Measurements from ENCODE around the gene PDGFD.

- TF ChIP-seq CTCF (IDR thresholded peaks at IDR 0.05) (no peak), JUN (CRISPR knock-in tag; IDR thresholded peaks at IDR 0.05) (no peak), MAX (CRISPR knock-in tag; IDR thresholded peaks at IDR 0.05) (no peak), ERG (CRISPR knock-in tag; IDR thresholded peaks at IDR 0.05) (no peak), ZNF423 (CRISPR knock-in tag; IDR thresholded peaks at IDR 0.05) (no peak), ATF2 (CRISPR knock-in tag; IDR thresholded peaks at IDR 0.05; ENCODE audit: borderline replicate concordance, low read depth) (no peak), ZNF121 (CRISPR knock-in tag; IDR thresholded peaks at IDR 0.05) (no peak), GABPB1 (CRISPR knock-in tag; IDR thresholded peaks at IDR 0.05) (no peak), KAT7 (CRISPR knock-in tag; IDR thresholded peaks at IDR 0.05; ENCODE audit: borderline replicate concordance) (no peak), OVOL2 (CRISPR knock-in tag; IDR thresholded peaks at IDR 0.05; ENCODE audit: borderline replicate concordance) (no peak)
Measured at GRCh38 chr11:103949781-103950180, 214.2 kb downstream of the PDGFD start.

Measured in WTC11 (cell line).